PC-3 (cell line): Measurements from ENCODE around the gene BAZ2B. TPM values are rescaled to one million over a fixed set of nuclear protein-coding genes. Genes with fewer than 3 reads are reported as not detected.

Source experiments
- ATAC-seq: fragments of 200-7000 bp; cut with Tn5 transposase; 2 replicates; pipeline ENCODE4 v1.9.1; 2020; ENCODE audit warnings: mild to moderate bottlenecking, moderate library complexity
- BruUV-seq: library from RNA; stranded (reverse); fragments of 400-500 nt; replicated peaks from 2 replicates; lab custom pipeline; 2021; lab: Mats Ljungman, UMichigan
- CTCF ChIA-PET: fragments of 300-600 bp; sonication (Branson Sonifier 250); formaldehyde crosslinking; loops from one replicate; lab custom pipeline; 2022; ENCODE audit warnings: antibody characterized with exemption; lab: Charles Lee
- POLR2A ChIA-PET: fragments of 300-600 bp; sonication (Branson Sonifier 250); formaldehyde crosslinking; loops from one replicate; lab custom pipeline; 2022; ENCODE audit warnings: antibody characterized with exemption; ENCODE audit not compliant: unreplicated experiment; lab: Charles Lee
- DNase-seq: peaks from one replicate; pipeline ENCODE4 v3.0.0-alpha.2; 2015
- H2AFZ ChIP-seq: fragments of 300-600 bp; sonication (generic); 2 replicates; pipeline ENCODE4 v1.6.0; 2016; ENCODE audit warnings: antibody characterized with exemption, low read length
- H3F3A ChIP-seq: fragments of 300-600 bp; sonication (generic); one replicate; pipeline ENCODE4 v1.6.0; 2017; ENCODE audit warnings: antibody characterized with exemption, low read length, control low read depth, mild to moderate bottlenecking; ENCODE audit not compliant: unreplicated experiment
- H3K27ac ChIP-seq: fragments of 300-600 bp; sonication (generic); 2 replicates; pipeline ENCODE4 v1.5.1; 2016; ENCODE audit warnings: mild to moderate bottlenecking, low read length
- H3K27me3 ChIP-seq: fragments of 300-600 bp; sonication (generic); 2 replicates; pipeline ENCODE4 v1.6.1; 2016; ENCODE audit warnings: low read length, mixed read lengths
- H3K36me3 ChIP-seq: fragments of 300-600 bp; sonication (generic); 2 replicates; pipeline ENCODE4 v1.6.1; 2016; ENCODE audit warnings: low read depth, mixed run types, low read length, mixed read lengths
- H3K4me1 ChIP-seq: fragments of 300-600 bp; sonication (generic); 2 replicates; pipeline ENCODE4 v1.5.1; 2016; ENCODE audit warnings: low read length; ENCODE audit not compliant: insufficient read depth
- H3K4me2 ChIP-seq: fragments of 300-600 bp; sonication (generic); 2 replicates; pipeline ENCODE4 v1.6.0; 2016; ENCODE audit warnings: low read length
- H3K4me3 ChIP-seq: fragments of 300-600 bp; sonication (generic); 2 replicates; pipeline ENCODE4 v1.5.1; 2016; ENCODE audit warnings: mild to moderate bottlenecking, low read length, mixed read lengths
- H3K79me2 ChIP-seq: fragments of 300-600 bp; sonication (generic); 2 replicates; pipeline ENCODE4 v1.6.1; 2017; ENCODE audit warnings: low read length, mixed read lengths
- H3K9ac ChIP-seq: fragments of 300-600 bp; sonication (generic); 2 replicates; pipeline ENCODE4 v1.6.0; 2016; ENCODE audit warnings: mild to moderate bottlenecking, low read length
- H3K9me2 ChIP-seq: fragments of 300-600 bp; sonication (generic); replicated peaks from 2 replicates; pipeline ENCODE4 v1.6.1; 2016; ENCODE audit warnings: mixed run types, low read length, mixed read lengths
- H3K9me3 ChIP-seq: fragments of 300-600 bp; sonication (generic); 2 replicates; pipeline ENCODE4 v1.6.1; 2016; ENCODE audit warnings: low read length, mixed read lengths
- H4K20me1 ChIP-seq: fragments of 300-600 bp; sonication (generic); 2 replicates; pipeline ENCODE4 v1.6.1; 2016; ENCODE audit warnings: low read length, mixed read lengths
- EZH2 ChIP-seq: fragments of 300-600 bp; sonication (generic); IDR thresholded peaks from one replicate; pipeline ENCODE4 v1.6.1; 2017; ENCODE audit warnings: antibody characterized with exemption, mild to moderate bottlenecking, low read length; ENCODE audit not compliant: unreplicated experiment
- EZH2phosphoT487 ChIP-seq: fragments of 300-600 bp; sonication (generic); IDR thresholded peaks from 2 replicates; pipeline ENCODE4 v1.6.1; 2018; ENCODE audit warnings: mild to moderate bottlenecking, antibody characterized with exemption, low read length, borderline replicate concordance
- intact Hi-C: fragments of 100-400 bp; cut with micrococcal nuclease; formaldehyde crosslinking; loops from 2 replicates; pipeline ENCODE4 v1.9.0; 2023
- total RNA-seq: library from RNA; depleted of rRNA; stranded (reverse); fragments of >200 nt; gene quantifications from 2 replicates; pipeline ENCODE4 v1.2.3, GENCODE V29; 2014
- TF ChIP-seq, protein P1 (sequence below): fragments of 300-600 bp; sonication (generic); conservative IDR thresholded peaks from 2 replicates; pipeline ENCODE4 v1.5.1; 2017; ENCODE audit warnings: antibody characterized with exemption, low read depth, mild to moderate bottlenecking, low read length

The BAZ2B gene
- total RNA-seq, 1 experiment from 2014 or later, result 19.6 TPM

DNA sequence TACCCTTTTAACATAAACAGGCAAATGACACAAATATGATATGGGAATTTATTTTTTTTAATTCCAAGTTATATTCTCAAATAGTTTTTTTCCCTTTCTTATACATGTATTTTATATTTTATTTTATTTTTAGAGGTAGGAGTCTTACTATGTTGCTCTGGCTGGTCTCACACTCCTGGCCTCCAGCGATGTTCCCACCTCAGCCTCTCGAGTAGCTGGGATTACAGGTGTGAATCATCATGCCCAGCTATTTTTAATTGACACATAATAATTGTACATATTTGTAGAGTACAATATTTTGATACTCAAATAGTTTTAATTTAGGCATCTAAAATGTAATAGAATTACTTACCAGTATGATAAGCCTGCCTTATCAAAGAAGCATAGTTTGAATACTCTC, 12.2 kb downstream of the BAZ2B start:
- no peaks in the 10 kb centered on the region for H4K20me1 ChIP-seq
- H3F3A ChIP-seq, result no peaks in the 10 kb centered on the region
- H2AFZ ChIP-seq, result no peak overlapping the region
- ATAC-seq (no peak), DNase-seq (no peak)
- H3K4me3 ChIP-seq, result no peak overlapping the region
- no peaks in the 10 kb centered on the region for H3K36me3 ChIP-seq
- TF ChIP-seq EZH2phosphoT487 (no peak), EZH2 (no peak)
- TF ChIP-seq, protein P1, sequence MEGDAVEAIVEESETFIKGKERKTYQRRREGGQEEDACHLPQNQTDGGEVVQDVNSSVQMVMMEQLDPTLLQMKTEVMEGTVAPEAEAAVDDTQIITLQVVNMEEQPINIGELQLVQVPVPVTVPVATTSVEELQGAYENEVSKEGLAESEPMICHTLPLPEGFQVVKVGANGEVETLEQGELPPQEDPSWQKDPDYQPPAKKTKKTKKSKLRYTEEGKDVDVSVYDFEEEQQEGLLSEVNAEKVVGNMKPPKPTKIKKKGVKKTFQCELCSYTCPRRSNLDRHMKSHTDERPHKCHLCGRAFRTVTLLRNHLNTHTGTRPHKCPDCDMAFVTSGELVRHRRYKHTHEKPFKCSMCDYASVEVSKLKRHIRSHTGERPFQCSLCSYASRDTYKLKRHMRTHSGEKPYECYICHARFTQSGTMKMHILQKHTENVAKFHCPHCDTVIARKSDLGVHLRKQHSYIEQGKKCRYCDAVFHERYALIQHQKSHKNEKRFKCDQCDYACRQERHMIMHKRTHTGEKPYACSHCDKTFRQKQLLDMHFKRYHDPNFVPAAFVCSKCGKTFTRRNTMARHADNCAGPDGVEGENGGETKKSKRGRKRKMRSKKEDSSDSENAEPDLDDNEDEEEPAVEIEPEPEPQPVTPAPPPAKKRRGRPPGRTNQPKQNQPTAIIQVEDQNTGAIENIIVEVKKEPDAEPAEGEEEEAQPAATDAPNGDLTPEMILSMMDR, result no peak
- intact Hi-C loops, result loop anchor here (5.0 kb wide), 2 partner anchors 47 to 162 kb away; no protein-coding TSS in a partner anchor
- H3K9me2 ChIP-seq, result no peaks in the 10 kb centered on the region
- no peak overlapping the region for H3K9ac ChIP-seq
- peaks cover 12% of the 10 kb centered on the region for H3K4me1 ChIP-seq
- no peak overlapping the region for H3K4me2 ChIP-seq
- H3K79me2 ChIP-seq, result no peaks in the 10 kb centered on the region
- H3K27ac ChIP-seq, result no peak overlapping the region
- H3K9me3 ChIP-seq, result no peaks in the 10 kb centered on the region
- ChIA-PET POLR2A (no interaction called here), CTCF (no interaction called here)
- BruUV-seq, result no TSS peak
- no peaks in the 10 kb centered on the region for H3K27me3 ChIP-seq

DNA sequence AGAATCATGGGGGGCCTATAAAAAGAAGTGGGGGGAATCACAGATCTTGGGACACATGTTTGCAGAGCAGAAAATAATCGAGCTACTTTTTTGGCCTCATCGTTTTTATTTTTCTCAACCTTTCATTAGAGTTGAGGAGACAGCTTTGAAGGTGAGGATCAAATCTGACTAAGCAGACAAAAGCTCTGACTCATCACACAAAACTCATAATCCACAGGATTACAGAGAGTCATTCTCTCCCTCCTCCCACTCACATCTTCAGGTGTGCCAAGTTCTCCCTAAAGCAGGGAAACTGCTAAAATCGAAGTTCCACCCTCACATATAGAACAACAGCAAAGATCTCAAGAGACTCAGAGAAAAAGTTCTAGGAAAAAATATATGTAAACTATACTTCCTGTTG, 15.6 kb downstream of the BAZ2B start:
- Histone ChIP-seq H3K36me3 (no peaks in the 10 kb centered on the region), H2AFZ (no peak overlapping the region), H3K9me3 (no peaks in the 10 kb centered on the region), H4K20me1 (no peaks in the 10 kb centered on the region), H3K4me3 (peak overlapping the region; percentile 29; the same call in 1 of the 2 replicates), H3K4me1 (peaks cover 15% of the 10 kb centered on the region), H3K9me2 (no peaks in the 10 kb centered on the region), H3K27me3 (no peaks in the 10 kb centered on the region), H3K4me2 (peak overlapping the region; percentile 72), H3K9ac (no peak overlapping the region), H3F3A (no peaks in the 10 kb centered on the region), H3K27ac (peak overlapping the region; percentile 50), H3K79me2 (no peaks in the 10 kb centered on the region)
- TF ChIP-seq, protein P1, result no peak
- TF ChIP-seq EZH2 (no peak), EZH2phosphoT487 (no peak)
- no TSS peak for BruUV-seq
- CTCF ChIA-PET, result no interaction called here
- ATAC-seq (peak; percentile 98), DNase-seq (peak; percentile 92)
- intact Hi-C loops, result loop anchor here (5.0 kb wide), 2 partner anchors 43 to 158 kb away; no protein-coding TSS in a partner anchor
- POLR2A ChIA-PET, result interaction anchor here (0.5 to 0.6 kb wide), 2 partner anchors 10 to 273 kb away, joined by 4 to 15 read pairs; no protein-coding TSS in a partner anchor

DNA sequence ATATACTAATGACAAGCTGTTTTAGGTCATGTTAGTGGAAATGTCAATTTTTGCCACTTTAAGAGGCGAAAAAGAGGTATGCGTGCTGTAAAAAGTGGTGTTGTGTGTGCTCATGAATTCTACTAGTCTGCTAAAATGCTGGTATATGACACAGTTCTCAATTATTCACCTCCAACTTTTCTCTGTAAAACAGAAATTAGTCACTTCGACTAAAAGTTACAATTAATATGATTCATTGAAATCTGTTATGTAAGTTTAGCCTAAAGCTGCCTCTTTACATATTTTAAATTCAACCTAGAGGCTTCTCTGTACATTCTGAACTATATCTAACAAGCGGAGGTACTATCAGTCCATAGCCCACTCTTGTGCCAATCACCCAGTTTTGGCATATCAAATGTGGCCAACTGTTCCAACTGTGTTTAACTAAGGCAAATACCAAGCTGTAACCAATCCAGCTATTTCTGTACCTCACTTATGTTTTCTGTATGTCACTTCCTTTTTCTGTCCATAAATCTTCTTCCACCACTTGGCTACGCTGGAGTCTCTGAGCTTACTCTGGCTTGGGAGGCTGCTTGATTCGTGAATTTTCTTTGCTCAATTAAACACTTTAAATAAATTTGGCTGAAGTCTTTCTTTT, 20.8 kb downstream of the BAZ2B start:
- ChIA-PET POLR2A (no interaction called here), CTCF (no interaction called here)
- H3K27ac ChIP-seq, result no peak overlapping the region
- no peaks in the 10 kb centered on the region for H3K27me3 ChIP-seq
- no peak overlapping the region for H2AFZ ChIP-seq
- H3K4me3 ChIP-seq, result no peak overlapping the region
- BruUV-seq, result no TSS peak
- peak; percentile 9 for DNase-seq
- peaks cover 17% of the 10 kb centered on the region for H3K4me1 ChIP-seq
- no peaks in the 10 kb centered on the region for H3K79me2 ChIP-seq
- H4K20me1 ChIP-seq, result no peaks in the 10 kb centered on the region
- no peaks in the 10 kb centered on the region for H3F3A ChIP-seq
- no peaks in the 10 kb centered on the region for H3K36me3 ChIP-seq
- no peak overlapping the region for H3K4me2 ChIP-seq
- no peak overlapping the region for H3K9ac ChIP-seq
- no peaks in the 10 kb centered on the region for H3K9me3 ChIP-seq
- peak; percentile 49; the same call in 1 of the 2 replicates for ATAC-seq
- no peak for TF ChIP-seq EZH2
- TF ChIP-seq EZH2phosphoT487, result no peak
- TF ChIP-seq, protein P1, result no peak
- intact Hi-C loops, result no loop called here
- H3K9me2 ChIP-seq, result no peaks in the 10 kb centered on the region
